Breast epithelium (tissue), 4 donors: ENCODE data around the gene CXXC5. TPM values are rescaled to one million over a fixed set of nuclear protein-coding genes. Genes with fewer than 3 reads are reported as not detected.
"Not testable (repeated sequence)": the region's sequence is repeated elsewhere in the genome, so short reads cannot be mapped to it uniquely, and the experiment has no call there.

Experiments used
- DNase-seq, 2 donors: peaks; one replicate each; pipeline ENCODE4 v3.0.0-alpha.2; 2019; ENCODE audit warnings: low spot score in 2 of 2
- H3K27ac ChIP-seq, 2 donors: fragments of 200-600 bp; sonication (generic) in 1 of 2; one replicate each; pipeline ENCODE4 v1.5.1; 2016 to 2019; ENCODE audit warnings: mild to moderate bottlenecking in 1 of 2
- H3K27me3 ChIP-seq, 2 donors: fragments of 200-600 bp; sonication (generic) in 1 of 2; one replicate each; pipeline versions ENCODE4 v1.5.1 to v1.6.0; 2017 to 2019; ENCODE audit warnings: control low read depth in 1 of 2, mild to moderate bottlenecking in 1 of 2
- H3K36me3 ChIP-seq: fragments of 200-600 bp; one replicate; pipeline ENCODE4 v1.5.1; 2019
- H3K4me1 ChIP-seq, 2 donors: fragments of 200-600 bp; sonication (generic); one replicate each; pipeline ENCODE4 v1.5.1; 2016 to 2019; ENCODE audit warnings: control low read depth in 1 of 2
- H3K4me3 ChIP-seq, 3 donors: fragments of 200-600 bp; sonication (generic); 1 replicate in 2 of 3; 2 replicates in 1 of 3; pipeline ENCODE4 v1.5.1; 2016 to 2019; ENCODE audit warnings: mild to moderate bottlenecking in 3 of 3, moderate library complexity in 2 of 3
- H3K9me3 ChIP-seq, 2 donors: fragments of 200-600 bp; sonication (generic) in 1 of 2; one replicate each; pipeline ENCODE4 v1.5.1; 2016 to 2019; ENCODE audit warnings: control low read depth in 1 of 2
- CTCF ChIP-seq, 3 donors: fragments of 450-650 bp; IDR thresholded peaks; one replicate each; pipeline ENCODE4 v1.5.1; 2016 to 2017; ENCODE audit warnings: antibody characterized with exemption in 3 of 3, mild to moderate bottlenecking in 3 of 3, moderate library complexity in 3 of 3
- POLR2A ChIP-seq: fragments of 450-650 bp; IDR thresholded peaks from one replicate; pipeline ENCODE4 v1.6.1; 2016; ENCODE audit warnings: antibody characterized with exemption, mild to moderate bottlenecking, moderate library complexity
- POLR2AphosphoS5 ChIP-seq, 3 donors: sonication (generic); formaldehyde crosslinking; IDR thresholded peaks; one replicate each; pipeline ENCODE4 v1.6.1; 2017; ENCODE audit warnings: antibody characterized with exemption in 3 of 3
- intact Hi-C: fragments of 100-400 bp; cut with DNase I; formaldehyde crosslinking; loops from one replicate; pipeline ENCODE4 v1.15.1; 2023; ENCODE audit warnings: low total_unique reads
- total RNA-seq, 3 donors: library from RNA; depleted of rRNA; stranded (reverse); fragments of >200 nt; gene quantifications; one replicate each; pipeline ENCODE4 v1.1.0, GENCODE V29; 2016

CXXC5 gene
- total RNA-seq, 3 donors from 2014 or later, result 33.9 to 66.9 (median 38.3) TPM

DNA sequence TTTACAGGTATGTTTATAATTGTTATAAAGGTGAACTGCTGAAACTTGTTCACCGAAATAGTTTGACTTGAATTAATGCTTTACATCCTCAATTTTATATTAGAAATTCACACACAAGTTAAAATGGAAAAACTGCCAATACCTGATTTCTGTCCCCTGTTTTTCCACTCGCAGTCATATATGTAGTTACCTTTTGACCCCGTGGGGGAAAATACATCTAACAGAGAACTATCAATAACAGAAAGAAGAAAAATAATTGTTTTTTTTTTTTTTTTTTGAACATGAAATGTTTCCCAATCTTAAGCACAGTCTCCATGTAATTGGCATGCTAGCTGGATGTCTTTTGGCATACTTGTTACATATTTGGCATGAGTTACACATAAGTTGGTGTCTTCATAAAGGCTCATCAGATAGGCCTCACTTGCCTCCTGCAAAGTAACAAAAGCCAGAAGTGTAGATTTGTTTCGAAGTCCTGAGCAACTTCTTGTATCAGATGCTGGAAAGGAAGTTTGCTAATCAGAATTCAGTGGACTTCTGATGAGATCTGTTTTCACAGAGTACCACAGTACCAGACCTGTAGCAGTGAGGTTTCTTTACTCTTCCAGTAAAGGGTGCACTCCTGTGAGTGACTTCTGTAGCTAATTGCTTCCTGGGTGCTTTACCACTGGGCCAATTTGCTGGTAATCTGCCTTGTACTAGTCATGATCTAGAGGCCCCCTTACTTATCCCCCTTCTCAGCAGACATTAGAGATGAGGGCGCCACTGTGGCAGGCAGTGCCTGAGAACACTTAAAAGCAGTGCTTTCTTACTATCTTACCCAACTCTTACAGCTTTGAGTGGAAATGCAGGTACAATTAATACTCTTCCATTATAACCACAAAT is 36.2 kb upstream of the CXXC5 start:
- no peaks in the 10 kb centered on the region for H3K9me3 ChIP-seq
- no peak overlapping the region for H3K4me3 ChIP-seq
- intact Hi-C loops, result no loop called here
- no peaks in the 10 kb centered on the region for H3K36me3 ChIP-seq
- H3K27me3 ChIP-seq, result no peaks in the 10 kb centered on the region
- H3K27ac ChIP-seq, result peak overlapping the region in 1 of 2 donors; percentile 21
- TF ChIP-seq POLR2AphosphoS5 (IDR thresholded peaks at IDR 0.05) (no peak), POLR2A (no peak), CTCF (IDR thresholded peaks at IDR 0.05) (no peak)
- DNase-seq, result no peak
- no peaks in the 10 kb centered on the region for H3K4me1 ChIP-seq

- H3K9me3 ChIP-seq, result no peaks in the 10 kb centered on the region
- H3K27me3 ChIP-seq, result no peaks in the 10 kb centered on the region
- intact Hi-C loops, result no loop called here
Measured at GRCh38 chr5:139619861-139620260, 28.3 kb upstream of the CXXC5 start.

GRCh38 chr5:139625398-139625797 is 22.8 kb upstream of the CXXC5 start:
- intact Hi-C loops, DNase-seq, H3K36me3 ChIP-seq, H3K27me3 ChIP-seq, H3K27ac ChIP-seq, H3K9me3 ChIP-seq, H3K4me3 ChIP-seq, H3K4me1 ChIP-seq: not testable (repeated sequence)

More at GRCh38 chr5:139619861-139620260, 28.3 kb upstream of the CXXC5 start:
- no peak overlapping the region for H3K27ac ChIP-seq
- DNase-seq, result no peak
- H3K4me1 ChIP-seq, result no peaks in the 10 kb centered on the region
- no peak overlapping the region for H3K4me3 ChIP-seq
- H3K36me3 ChIP-seq, result no peaks in the 10 kb centered on the region
- no peak for TF ChIP-seq POLR2AphosphoS5 (IDR thresholded peaks at IDR 0.05)

- TF ChIP-seq POLR2A (no peak), POLR2AphosphoS5 (IDR thresholded peaks at IDR 0.05) (no peak), CTCF (IDR thresholded peaks at IDR 0.05) (no peak)
- no peak for DNase-seq
- Histone ChIP-seq H3K4me1 (peaks cover 0 to under 1% of the 10 kb centered on the region in 2 donors), H3K27ac (no peak overlapping the region), H3K9me3 (no peaks in the 10 kb centered on the region), H3K36me3 (no peaks in the 10 kb centered on the region), H3K4me3 (no peak overlapping the region), H3K27me3 (no peaks in the 10 kb centered on the region)
- intact Hi-C loops, result loop anchor here (5.0 kb wide), 1 partner anchor 136 kb away; no protein-coding TSS in a partner anchor
Measured at GRCh38 chr5:139630855-139631254, 17.3 kb upstream of the CXXC5 start.

- intact Hi-C loops, result loop anchor here (5.0 kb wide), 1 partner anchor 136 kb away; no protein-coding TSS in a partner anchor
- Histone ChIP-seq H3K4me3 (no peak overlapping the region), H3K36me3 (no peaks in the 10 kb centered on the region), H3K27ac (no peak overlapping the region), H3K27me3 (no peaks in the 10 kb centered on the region), H3K4me1 (peaks cover 0 to 9% of the 10 kb centered on the region in 2 donors), H3K9me3 (no peaks in the 10 kb centered on the region)
- TF ChIP-seq CTCF (IDR thresholded peaks at IDR 0.05), result no peak
- no peak for TF ChIP-seq POLR2A
- no peak for TF ChIP-seq POLR2AphosphoS5 (IDR thresholded peaks at IDR 0.05)
- no peak for DNase-seq
Measured at GRCh38 chr5:139631520-139632165, 16.5 kb upstream of the CXXC5 start.
